Prostate gland (tissue), 2 donors: ENCODE measurements around the gene MPDU1. TPM values are rescaled to one million over a fixed set of nuclear protein-coding genes. Genes with fewer than 3 reads are reported as not detected.

Experiments
- DNase-seq: peaks from one replicate; pipeline ENCODE4 v3.0.0-alpha.2; 2019; ENCODE audit warnings: low spot score
- H3K27ac ChIP-seq, 2 donors: fragments of 200-600 bp; sonication (generic); 2 replicates each; pipeline ENCODE4 v1.5.1; 2017 to 2019
- H3K27me3 ChIP-seq: fragments of 200-600 bp; sonication (generic); replicated peaks from 2 replicates; pipeline ENCODE4 v1.5.1; 2019; ENCODE audit not compliant: insufficient read depth
- H3K36me3 ChIP-seq, 2 donors: fragments of 200-600 bp; sonication (generic); 1 replicate in 1 of 2; 2 replicates in 1 of 2; pipeline versions ENCODE4 v1.5.1 to v1.8.1; 2017 to 2019
- H3K4me1 ChIP-seq: fragments of 200-600 bp; sonication (generic); replicated peaks from 2 replicates; pipeline ENCODE4 v1.5.1; 2019
- H3K4me3 ChIP-seq, 2 donors: fragments of 200-600 bp; sonication (generic); 2 replicates each; pipeline ENCODE4 v1.5.1; 2017 to 2019
- H3K9me3 ChIP-seq: fragments of 200-600 bp; sonication (generic); 2 replicates; pipeline ENCODE4 v1.5.1; 2017
- POLR2A ChIP-seq: fragments of 450-650 bp; IDR thresholded peaks from one replicate; pipeline ENCODE4 v1.6.1; 2016; ENCODE audit warnings: antibody characterized with exemption, mild to moderate bottlenecking
- POLR2AphosphoS5 ChIP-seq: sonication (generic); formaldehyde crosslinking; IDR thresholded peaks from one replicate; pipeline ENCODE4 v1.6.1; 2017; ENCODE audit warnings: antibody characterized with exemption
- WGBS: methylation state at CpG from one replicate; pipeline ENCODE4 v1.1.5; 2018; 5-methylcytosine and 5-hydroxymethylcytosine counted together
- intact Hi-C: fragments of 100-400 bp; cut with DNase I; formaldehyde crosslinking; loops from one replicate; pipeline ENCODE4 v1.14.2; 2022
- total RNA-seq, 2 donors: library from RNA; depleted of rRNA; stranded (reverse); fragments of >200 nt; gene quantifications; one replicate each; pipeline ENCODE4 v1.1.0, GENCODE V29; 2016
- TF ChIP-seq, protein P1 (sequence below), 4 experiments: fragments of 200-600 bp in 2 of 4; fragments of 450-650 bp in 2 of 4; sonication (generic) in 2 of 4; IDR thresholded peaks; 1 replicate in 3 of 4; 2 replicates in 1 of 4; pipeline ENCODE4 v1.5.1; 2016 to 2019; ENCODE audit warnings: antibody characterized with exemption in 4 of 4, mild to moderate bottlenecking in 2 of 4, moderate library complexity in 2 of 4

MPDU1 gene
- total RNA-seq = 100 to 1,000 TPM; 101 to 239 TPM

GRCh38 chr17:7583253-7584109, at the start of gene MPDU1:
Gene MPDU1, plus strand, starts transcription at chr17:7583852. Its CDS starts 11 bp downstream, at chr17:7583863.
- peak; percentile 96 for DNase-seq
- Histone ChIP-seq H3K27ac (peak within 1 kb of the TSS; percentile 94 to 96), H3K27me3 (no peaks in the 10 kb centered on the region), H3K4me3 (peak within 1 kb of the TSS; percentile 38 to 60), H3K9me3 (no peaks in the 10 kb centered on the region), H3K4me1 (peaks cover 18% of the 10 kb centered on the region), H3K36me3 (no peaks in the 10 kb centered on the region)
- 14% methylated on average over 69 of the region's 69 CpGs for WGBS
- TF ChIP-seq POLR2A (no peak), POLR2AphosphoS5 (peak; percentile 97)
- TF ChIP-seq, protein P1, sequence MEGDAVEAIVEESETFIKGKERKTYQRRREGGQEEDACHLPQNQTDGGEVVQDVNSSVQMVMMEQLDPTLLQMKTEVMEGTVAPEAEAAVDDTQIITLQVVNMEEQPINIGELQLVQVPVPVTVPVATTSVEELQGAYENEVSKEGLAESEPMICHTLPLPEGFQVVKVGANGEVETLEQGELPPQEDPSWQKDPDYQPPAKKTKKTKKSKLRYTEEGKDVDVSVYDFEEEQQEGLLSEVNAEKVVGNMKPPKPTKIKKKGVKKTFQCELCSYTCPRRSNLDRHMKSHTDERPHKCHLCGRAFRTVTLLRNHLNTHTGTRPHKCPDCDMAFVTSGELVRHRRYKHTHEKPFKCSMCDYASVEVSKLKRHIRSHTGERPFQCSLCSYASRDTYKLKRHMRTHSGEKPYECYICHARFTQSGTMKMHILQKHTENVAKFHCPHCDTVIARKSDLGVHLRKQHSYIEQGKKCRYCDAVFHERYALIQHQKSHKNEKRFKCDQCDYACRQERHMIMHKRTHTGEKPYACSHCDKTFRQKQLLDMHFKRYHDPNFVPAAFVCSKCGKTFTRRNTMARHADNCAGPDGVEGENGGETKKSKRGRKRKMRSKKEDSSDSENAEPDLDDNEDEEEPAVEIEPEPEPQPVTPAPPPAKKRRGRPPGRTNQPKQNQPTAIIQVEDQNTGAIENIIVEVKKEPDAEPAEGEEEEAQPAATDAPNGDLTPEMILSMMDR (IDR thresholded peaks at IDR 0.05) = peak in 2 of 4 experiments; percentile 9 to 34
- intact Hi-C loops = no loop called here

DNA sequence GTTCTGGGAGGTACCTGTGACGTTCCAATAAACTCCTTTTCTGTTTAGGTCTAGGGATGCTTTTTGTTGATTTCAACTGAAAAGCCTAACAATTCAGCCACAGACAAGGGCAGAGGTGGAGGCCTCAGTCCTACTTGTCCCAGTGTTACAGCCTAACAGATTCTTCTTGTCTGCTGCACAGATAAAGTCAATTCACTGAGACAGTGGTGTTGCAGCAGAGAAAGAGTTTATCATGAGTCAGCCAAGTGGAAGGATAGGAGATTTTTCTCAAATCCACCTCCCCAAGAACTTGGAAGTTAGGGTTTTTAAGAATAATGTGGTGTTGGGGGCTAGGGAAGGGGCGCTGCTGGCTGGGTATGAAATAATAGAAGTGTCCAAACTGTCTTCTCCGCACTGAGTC, 45.6 kb upstream of the MPDU1 start:
- H3K36me3 ChIP-seq = no peaks in the 10 kb centered on the region
- WGBS = 77% methylated on average over 3 of the region's 3 CpGs
- no peaks in the 10 kb centered on the region for H3K4me1 ChIP-seq
- TF ChIP-seq, protein P1 (IDR thresholded peaks at IDR 0.05) = no peak
- TF ChIP-seq POLR2AphosphoS5 (no peak), POLR2A (no peak)
- no peak for DNase-seq
- intact Hi-C loops = no loop called here
- no peaks in the 10 kb centered on the region for H3K9me3 ChIP-seq
- H3K27ac ChIP-seq = no peak overlapping the region
- no peaks in the 10 kb centered on the region for H3K27me3 ChIP-seq
- no peak overlapping the region for H3K4me3 ChIP-seq

GRCh38 chr17:7538891-7539545, 44.6 kb upstream of the MPDU1 start:
- H3K36me3 ChIP-seq = no peaks in the 10 kb centered on the region
- 57% methylated on average over 11 of the region's 11 CpGs for WGBS
- intact Hi-C loops = no loop called here
- H3K27ac ChIP-seq = no peak overlapping the region
- H3K4me3 ChIP-seq = no peak overlapping the region
- TF ChIP-seq POLR2AphosphoS5 (no peak), POLR2A (no peak)
- TF ChIP-seq, protein P1 (IDR thresholded peaks at IDR 0.05) = no peak
- no peaks in the 10 kb centered on the region for H3K27me3 ChIP-seq
- no peak for DNase-seq
- H3K9me3 ChIP-seq = no peaks in the 10 kb centered on the region
- no peaks in the 10 kb centered on the region for H3K4me1 ChIP-seq

DNA sequence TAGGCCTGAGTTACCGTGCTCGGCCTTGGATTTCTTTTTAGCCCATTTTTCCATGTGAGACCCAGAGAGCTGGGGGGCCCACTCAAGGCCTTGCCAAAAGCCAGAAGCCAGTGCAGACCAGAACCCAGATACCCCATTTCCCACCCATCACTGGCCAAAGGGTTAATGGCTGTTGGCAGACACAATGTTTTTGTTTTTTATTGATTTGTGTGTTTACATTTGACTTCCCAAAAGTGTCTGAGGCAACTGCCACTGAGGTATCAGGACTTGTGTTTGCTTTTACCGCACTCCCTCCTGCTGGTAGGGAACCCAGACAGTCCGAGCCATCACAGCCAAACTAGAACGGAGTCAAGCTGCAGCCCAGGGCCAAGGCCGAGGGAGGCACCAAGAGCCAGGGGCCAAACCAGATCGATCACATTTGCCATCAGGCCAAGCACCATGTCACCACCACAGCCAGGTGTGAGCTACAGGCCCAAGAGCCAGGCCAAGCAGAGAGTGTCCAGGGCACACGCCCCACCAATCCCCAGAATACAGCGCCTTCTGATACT, 42.5 kb upstream of the MPDU1 start:
- intact Hi-C loops = no loop called here
- Histone ChIP-seq H3K27me3 (no peaks in the 10 kb centered on the region), H3K4me3 (no peak overlapping the region), H3K27ac (no peak overlapping the region), H3K4me1 (no peaks in the 10 kb centered on the region), H3K36me3 (no peaks in the 10 kb centered on the region), H3K9me3 (no peaks in the 10 kb centered on the region)
- 94% methylated on average over 9 of the region's 9 CpGs for WGBS
- DNase-seq = no peak
- TF ChIP-seq, protein P1 (IDR thresholded peaks at IDR 0.05) = no peak
- TF ChIP-seq POLR2AphosphoS5 (no peak), POLR2A (no peak)
